ENCODE data around the gene NR4A3. TPM values are rescaled to one million over a fixed set of nuclear protein-coding genes. Genes with fewer than 3 reads are reported as not detected.
A peak's percentile ranks its signal among the peaks of the same experiment; 100 is the strongest.

The NR4A3 gene
- total and polyA plus RNA-seq, 9 of the 15 experiments (the other 6 are each of a cell fraction or from before 2014, with no cell fraction given), result 0.04 to 0.07 TPM; not detected in 7

DNA sequence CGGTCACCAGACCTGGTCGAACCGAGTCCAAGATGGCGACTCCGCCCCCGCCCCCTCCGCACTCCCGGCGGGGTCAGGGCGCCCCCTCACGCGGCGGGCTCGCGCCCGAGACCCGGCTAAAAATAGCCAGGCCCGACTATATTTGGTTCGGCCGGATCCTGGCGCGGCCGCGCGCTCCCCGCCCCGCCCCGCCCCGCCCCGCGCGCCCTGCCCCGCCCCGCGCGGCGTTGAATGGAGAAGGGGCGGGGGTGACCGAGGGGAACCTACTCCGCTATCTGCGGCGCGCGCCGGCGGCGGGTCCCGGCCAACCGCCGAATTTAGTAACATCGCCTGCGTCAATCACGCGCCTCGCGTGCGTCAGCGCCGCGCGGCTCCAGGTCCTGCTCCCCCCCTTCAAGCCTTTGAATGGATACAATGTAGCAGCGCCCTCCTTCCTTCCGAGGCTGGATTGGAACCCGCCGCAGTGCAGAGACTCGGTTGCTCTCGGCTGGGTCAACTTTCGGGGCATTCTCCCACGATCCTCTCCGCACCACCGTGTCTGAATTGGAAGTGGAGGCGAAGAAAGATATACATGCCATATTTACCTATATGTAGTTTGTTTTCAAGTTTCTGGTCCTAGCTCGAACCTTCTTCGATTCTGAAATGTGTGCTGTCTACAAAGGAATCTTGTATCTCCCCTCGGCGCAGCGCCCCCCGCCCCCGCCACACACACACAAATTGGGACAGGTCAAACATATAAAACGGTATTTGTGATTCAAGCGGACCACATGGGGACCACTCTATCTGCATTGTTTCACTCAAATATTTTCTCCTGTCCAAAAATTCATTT is 1.6 kb upstream of the NR4A3 start (continued):
- TF ChIP-seq KHSRP (IDR thresholded peaks at IDR 0.05), result peak; percentile 64
- TF ChIP-seq SUPT5H (IDR thresholded peaks at IDR 0.05), result no peak; the same call in 1 of the 2 replicates
- TF ChIP-seq, protein P1, sequence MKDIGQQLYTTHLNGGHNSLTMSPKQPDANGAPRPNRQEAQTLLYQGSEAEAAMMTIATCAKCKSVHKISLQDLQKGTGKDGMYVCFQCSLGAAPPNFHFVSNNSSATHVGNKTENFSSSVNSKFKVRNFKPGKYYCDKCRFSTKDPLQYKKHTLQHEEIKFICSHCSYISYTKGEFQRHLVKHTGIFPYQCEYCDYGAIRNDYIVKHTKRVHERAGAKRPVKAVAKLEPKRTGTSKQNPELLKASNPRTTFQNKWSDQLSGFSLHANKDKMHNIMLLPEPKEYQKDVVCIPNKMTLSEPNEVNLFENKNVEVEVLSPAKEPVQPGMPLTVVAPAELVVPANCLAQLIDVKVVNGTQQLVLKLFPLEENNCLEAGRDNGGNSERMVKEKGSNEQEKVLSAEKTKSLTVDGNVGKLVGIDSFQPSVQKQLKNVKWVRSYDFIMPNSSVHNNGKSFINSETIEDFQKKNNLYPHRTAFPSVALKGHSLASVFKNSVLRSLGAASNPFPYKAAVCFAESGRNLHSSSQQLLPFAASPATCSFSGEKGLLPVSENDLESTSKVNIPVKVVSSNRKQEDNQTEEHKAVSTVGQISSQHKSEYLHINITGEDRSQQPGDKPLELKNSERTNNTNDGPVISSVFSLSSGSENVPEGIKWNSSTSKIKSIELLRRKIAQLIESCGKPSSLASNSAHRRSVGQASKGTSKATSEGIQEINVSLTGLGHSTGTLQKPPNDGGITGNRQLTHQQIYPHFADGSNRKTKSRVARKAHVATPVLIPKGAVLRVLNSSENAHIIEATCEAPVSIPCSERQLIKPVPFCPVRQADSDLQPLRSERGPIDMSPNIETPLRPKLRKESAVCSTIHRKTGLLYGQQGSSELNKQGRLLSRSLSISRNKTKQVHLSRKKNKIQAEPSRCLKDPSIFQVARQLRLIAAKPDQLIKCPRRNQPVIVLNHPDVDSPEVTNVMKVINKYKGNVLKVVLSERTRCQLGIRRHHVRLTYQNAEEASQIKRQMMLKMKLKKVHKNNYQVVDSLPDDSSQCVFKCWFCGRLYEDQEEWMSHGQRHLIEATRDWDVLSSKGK (CRISPR knock-in tag; IDR thresholded peaks at IDR 0.05), result no peak
- TF ChIP-seq EWSR1 (IDR thresholded peaks at IDR 0.05; ENCODE audit: borderline replicate concordance, low read depth, partially characterized antibody), result no peak
- TF ChIP-seq ZNF184 (CRISPR knock-in tag; IDR thresholded peaks at IDR 0.05), result no peak
- TF ChIP-seq GTF2F1 (IDR thresholded peaks at IDR 0.05; ENCODE audit: low read depth, low read length), result no peak
- no peak for TF ChIP-seq CCAR2 (IDR thresholded peaks at IDR 0.05; ENCODE audit: low read depth, low read length)
- TF ChIP-seq, protein P2, sequence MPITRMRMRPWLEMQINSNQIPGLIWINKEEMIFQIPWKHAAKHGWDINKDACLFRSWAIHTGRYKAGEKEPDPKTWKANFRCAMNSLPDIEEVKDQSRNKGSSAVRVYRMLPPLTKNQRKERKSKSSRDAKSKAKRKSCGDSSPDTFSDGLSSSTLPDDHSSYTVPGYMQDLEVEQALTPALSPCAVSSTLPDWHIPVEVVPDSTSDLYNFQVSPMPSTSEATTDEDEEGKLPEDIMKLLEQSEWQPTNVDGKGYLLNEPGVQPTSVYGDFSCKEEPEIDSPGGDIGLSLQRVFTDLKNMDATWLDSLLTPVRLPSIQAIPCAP (CRISPR knock-in tag; IDR thresholded peaks at IDR 0.05; ENCODE audit: borderline replicate concordance), result no peak
- no peak for TF ChIP-seq ZNF695 (CRISPR knock-in tag; IDR thresholded peaks at IDR 0.05)
- TF ChIP-seq NELFE (IDR thresholded peaks at IDR 0.05; ENCODE audit: insufficient read depth, insufficient read length), result no peak
- 0 out of 2 replicates have a peak, but pooled peaks have one; percentile 15 for TF ChIP-seq SMARCA5 (IDR thresholded peaks at IDR 0.05)
- TF ChIP-seq THAP12 (CRISPR knock-in tag; IDR thresholded peaks at IDR 0.05), result 0 out of 2 replicates have a peak, but pooled peaks have one; percentile 39
- TF ChIP-seq NCOA6 (IDR thresholded peaks at IDR 0.05), result no peak
- no peak for TF ChIP-seq ZKSCAN3 (CRISPR knock-in tag; IDR thresholded peaks at IDR 0.05)
- TF ChIP-seq, protein P3, sequence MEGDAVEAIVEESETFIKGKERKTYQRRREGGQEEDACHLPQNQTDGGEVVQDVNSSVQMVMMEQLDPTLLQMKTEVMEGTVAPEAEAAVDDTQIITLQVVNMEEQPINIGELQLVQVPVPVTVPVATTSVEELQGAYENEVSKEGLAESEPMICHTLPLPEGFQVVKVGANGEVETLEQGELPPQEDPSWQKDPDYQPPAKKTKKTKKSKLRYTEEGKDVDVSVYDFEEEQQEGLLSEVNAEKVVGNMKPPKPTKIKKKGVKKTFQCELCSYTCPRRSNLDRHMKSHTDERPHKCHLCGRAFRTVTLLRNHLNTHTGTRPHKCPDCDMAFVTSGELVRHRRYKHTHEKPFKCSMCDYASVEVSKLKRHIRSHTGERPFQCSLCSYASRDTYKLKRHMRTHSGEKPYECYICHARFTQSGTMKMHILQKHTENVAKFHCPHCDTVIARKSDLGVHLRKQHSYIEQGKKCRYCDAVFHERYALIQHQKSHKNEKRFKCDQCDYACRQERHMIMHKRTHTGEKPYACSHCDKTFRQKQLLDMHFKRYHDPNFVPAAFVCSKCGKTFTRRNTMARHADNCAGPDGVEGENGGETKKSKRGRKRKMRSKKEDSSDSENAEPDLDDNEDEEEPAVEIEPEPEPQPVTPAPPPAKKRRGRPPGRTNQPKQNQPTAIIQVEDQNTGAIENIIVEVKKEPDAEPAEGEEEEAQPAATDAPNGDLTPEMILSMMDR (IDR thresholded peaks at IDR 0.05 in 2 of 3, conservative IDR thresholded peaks at IDR 0.05 in 1 of 3; ENCODE audit: insufficient read depth in 2 of 3, low read depth in 1 of 3, low read length in 3 of 3), result peak in 2 of 3 experiments; percentile 33 to 45; a peak in 4 of 6 replicates
- peak; percentile 57 for TF ChIP-seq FOXM1 (IDR thresholded peaks at IDR 0.05; ENCODE audit: low read depth)
- no peak; the same call in 1 of the 2 replicates for TF ChIP-seq FOXM1 (CRISPR knock-in tag; IDR thresholded peaks at IDR 0.05; ENCODE audit: low read depth)
- TF ChIP-seq, protein P4, sequence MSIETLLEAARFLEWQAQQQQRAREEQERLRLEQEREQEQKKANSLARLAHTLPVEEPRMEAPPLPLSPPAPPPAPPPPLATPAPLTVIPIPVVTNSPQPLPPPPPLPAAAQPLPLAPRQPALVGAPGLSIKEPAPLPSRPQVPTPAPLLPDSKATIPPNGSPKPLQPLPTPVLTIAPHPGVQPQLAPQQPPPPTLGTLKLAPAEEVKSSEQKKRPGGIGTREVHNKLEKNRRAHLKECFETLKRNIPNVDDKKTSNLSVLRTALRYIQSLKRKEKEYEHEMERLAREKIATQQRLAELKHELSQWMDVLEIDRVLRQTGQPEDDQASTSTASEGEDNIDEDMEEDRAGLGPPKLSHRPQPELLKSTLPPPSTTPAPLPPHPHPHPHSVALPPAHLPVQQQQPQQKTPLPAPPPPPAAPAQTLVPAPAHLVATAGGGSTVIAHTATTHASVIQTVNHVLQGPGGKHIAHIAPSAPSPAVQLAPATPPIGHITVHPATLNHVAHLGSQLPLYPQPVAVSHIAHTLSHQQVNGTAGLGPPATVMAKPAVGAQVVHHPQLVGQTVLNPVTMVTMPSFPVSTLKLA (conservative IDR thresholded peaks at IDR 0.05), result peak in 1 of 2 experiments; percentile 4
